Neural cell (in vitro differentiated cells): ENCODE data around the gene KRT16. TPM values are rescaled to one million over a fixed set of nuclear protein-coding genes. Genes with fewer than 3 reads are reported as not detected.
"Not testable (repeated sequence)": the region's sequence is repeated elsewhere in the genome, so short reads cannot be mapped to it uniquely, and the experiment has no call there.

ENCODE experiments used
- H2AFZ ChIP-seq: fragments of 200-600, 300-800 bp; sonication (generic), shearing (Covaris generic); 2 replicates; pipeline ENCODE4 v1.6.0; 2014; ENCODE audit warnings: low read depth, mild to moderate bottlenecking, antibody characterized with exemption, low read length, moderate library complexity
- H3F3A ChIP-seq: fragments of 200-600 bp; shearing (Covaris generic); 2 replicates; pipeline ENCODE4 v1.6.1; 2016; ENCODE audit warnings: mild to moderate bottlenecking, moderate library complexity, mixed read lengths, antibody characterized with exemption, low read length; ENCODE audit not compliant: insufficient read depth, poor library complexity, severe bottlenecking
- H3K27ac ChIP-seq: fragments of 200-600, 300-800 bp; sonication (generic), shearing (Covaris generic); 2 replicates; pipeline ENCODE4 v1.5.1; 2014; ENCODE audit warnings: mild to moderate bottlenecking, low read length, moderate library complexity
- H3K27me3 ChIP-seq: fragments of 300-800, 200-600 bp; sonication (generic), shearing (Covaris generic); 2 replicates; pipeline ENCODE4 v1.6.0; 2014; ENCODE audit warnings: mild to moderate bottlenecking, low read depth, low read length, moderate library complexity; ENCODE audit not compliant: insufficient read depth
- H3K36me3 ChIP-seq: fragments of 300-800, 200-600 bp; sonication (generic), shearing (Covaris generic); 2 replicates; pipeline ENCODE4 v1.5.1; 2014; ENCODE audit warnings: mild to moderate bottlenecking, antibody characterized with exemption, low read length, moderate library complexity; ENCODE audit not compliant: insufficient read depth
- H3K4me2 ChIP-seq: fragments of 300-800, 200-600 bp; sonication (generic), shearing (Covaris generic); 2 replicates; pipeline ENCODE4 v1.6.0; 2014; ENCODE audit warnings: mild to moderate bottlenecking, low read length
- H3K4me3 ChIP-seq: fragments of 300-800, 200-600 bp; sonication (generic), shearing (Covaris generic); 2 replicates; pipeline ENCODE4 v1.5.1; 2014; ENCODE audit warnings: mild to moderate bottlenecking, low read length, moderate library complexity
- H3K79me2 ChIP-seq: fragments of 200-600 bp; shearing (Covaris generic); replicated peaks from 2 replicates; pipeline ENCODE4 v1.6.0; 2014; ENCODE audit warnings: mild to moderate bottlenecking, low read length, moderate library complexity; ENCODE audit not compliant: insufficient read depth
- H3K9ac ChIP-seq: fragments of 300-800, 200-600 bp; sonication (generic), shearing (Covaris generic); 2 replicates; pipeline ENCODE4 v1.6.1; 2016; ENCODE audit warnings: mild to moderate bottlenecking, low read length, mixed read lengths
- H3K9me2 ChIP-seq: fragments of 200-600 bp; shearing (Covaris generic); 2 replicates; pipeline ENCODE4 v1.6.1; 2016; ENCODE audit warnings: mild to moderate bottlenecking, low read length, mixed read lengths; ENCODE audit not compliant: insufficient read depth
- H3K9me3 ChIP-seq: fragments of 200-600, 300-800 bp; sonication (generic), shearing (Covaris generic); 2 replicates; pipeline ENCODE4 v1.6.1; 2016; ENCODE audit warnings: mild to moderate bottlenecking, mixed run types, low read length, moderate library complexity, mixed read lengths
- H4K20me1 ChIP-seq: fragments of 200-600 bp; shearing (Covaris generic); 2 replicates; pipeline ENCODE4 v1.6.1; 2016; ENCODE audit warnings: mild to moderate bottlenecking, mixed run types; ENCODE audit not compliant: insufficient read depth
- CTCF ChIP-seq: fragments of 450-650 bp; IDR thresholded peaks from 2 replicates; pipeline ENCODE4 v1.5.1; 2014; ENCODE audit warnings: antibody characterized with exemption, mild to moderate bottlenecking, moderate library complexity; ENCODE audit not compliant: poor library complexity, severe bottlenecking
- EP300 ChIP-seq: fragments of 450-650 bp; conservative IDR thresholded peaks from 2 replicates; pipeline ENCODE4 v1.6.1; 2014; ENCODE audit warnings: antibody characterized with exemption, mild to moderate bottlenecking, moderate library complexity; ENCODE audit not compliant: poor library complexity, severe bottlenecking
- EZH2 ChIP-seq: fragments of 200-600, 300-800 bp; shearing (Covaris generic), sonication (generic); IDR thresholded peaks from 2 replicates; pipeline ENCODE4 v1.6.1; 2014; ENCODE audit warnings: antibody characterized with exemption, low read length, borderline replicate concordance, mild to moderate bottlenecking; ENCODE audit not compliant: insufficient read depth, poor library complexity, severe bottlenecking
- MXI1 ChIP-seq: fragments of 450-650 bp; conservative IDR thresholded peaks from 2 replicates; pipeline ENCODE4 v1.6.1; 2014; ENCODE audit warnings: antibody characterized with exemption, mild to moderate bottlenecking; ENCODE audit not compliant: poor library complexity, severe bottlenecking
- POLR2AphosphoS5 ChIP-seq: IDR thresholded peaks from 2 replicates; pipeline ENCODE4 v1.6.1; 2012
- RAD21 ChIP-seq: fragments of 450-650 bp; conservative IDR thresholded peaks from 2 replicates; pipeline ENCODE4 v1.6.1; 2014; ENCODE audit warnings: antibody characterized with exemption, mild to moderate bottlenecking, moderate library complexity
- REST ChIP-seq: IDR thresholded peaks from 2 replicates; pipeline ENCODE4 v1.6.1; 2012; ENCODE audit warnings: borderline replicate concordance
- SMC3 ChIP-seq: fragments of 450-650 bp; conservative IDR thresholded peaks from 2 replicates; pipeline ENCODE4 v1.6.1; 2014; ENCODE audit warnings: antibody characterized with exemption, mild to moderate bottlenecking, moderate library complexity; ENCODE audit not compliant: poor library complexity
- TAF1 ChIP-seq: IDR thresholded peaks from 2 replicates; pipeline ENCODE4 v1.6.1; 2012; ENCODE audit warnings: low read depth
- polyA plus RNA-seq: library from polyadenylated mRNA; depleted of rRNA; stranded (reverse); fragments of >200 nt; gene quantifications from 2 replicates; pipeline ENCODE4 v1.2.3, GENCODE V29; 2014

Gene KRT16
- polyA plus RNA-seq, 1 donor from 2014 or later: not detected

GRCh38 chr17:41586863-41587495 is 25.6 kb downstream of the KRT16 start, which contains the start of gene KRT14:
TSS of gene KRT14 (minus strand) at chr17:41586895. CDS start at chr17:41586834, 61 bp downstream.
- no peak within 1 kb of the TSS for H3K9ac ChIP-seq
- H3K27ac ChIP-seq: no peak within 1 kb of the TSS
- no peak within 1 kb of the TSS for H3K4me2 ChIP-seq
- no peaks in the 10 kb centered on the region for H4K20me1 ChIP-seq
- H3K36me3 ChIP-seq: no peaks in the 10 kb centered on the region
- H3K4me3 ChIP-seq: no peak within 1 kb of the TSS
- H3F3A ChIP-seq: no peaks in the 10 kb centered on the region
- no peak for TF ChIP-seq POLR2AphosphoS5
- TF ChIP-seq RAD21: no peak
- TF ChIP-seq CTCF: no peak
- TF ChIP-seq EZH2: no peak
- no peak within 1 kb of the TSS for H2AFZ ChIP-seq
- no peaks in the 10 kb centered on the region for H3K79me2 ChIP-seq
- H3K9me3 ChIP-seq: no peaks in the 10 kb centered on the region
- H3K9me2 ChIP-seq: no peaks in the 10 kb centered on the region
- H3K27me3 ChIP-seq: no peaks in the 10 kb centered on the region

GRCh38 chr17:41585301-41586056 is 27.1 kb downstream of the KRT16 start:
- H3K4me3 ChIP-seq: no peak overlapping the region
- H3K4me2 ChIP-seq: no peak overlapping the region
- no peaks in the 10 kb centered on the region for H3K79me2 ChIP-seq
- no peaks in the 10 kb centered on the region for H3F3A ChIP-seq
- no peak overlapping the region for H3K27ac ChIP-seq
- no peak overlapping the region for H2AFZ ChIP-seq
- no peaks in the 10 kb centered on the region for H3K36me3 ChIP-seq
- no peaks in the 10 kb centered on the region for H3K27me3 ChIP-seq
- H3K9ac ChIP-seq: no peak overlapping the region
- no peaks in the 10 kb centered on the region for H3K9me2 ChIP-seq
- no peaks in the 10 kb centered on the region for H3K9me3 ChIP-seq
- H4K20me1 ChIP-seq: no peaks in the 10 kb centered on the region
- no peak for TF ChIP-seq RAD21
- TF ChIP-seq SMC3: no peak
- no peak for TF ChIP-seq CTCF
- TF ChIP-seq EP300: no peak
- no peak for TF ChIP-seq POLR2AphosphoS5
- no peak for TF ChIP-seq MXI1
- TF ChIP-seq EZH2: no peak
- TF ChIP-seq REST: no peak
- no peak for TF ChIP-seq TAF1

DNA sequence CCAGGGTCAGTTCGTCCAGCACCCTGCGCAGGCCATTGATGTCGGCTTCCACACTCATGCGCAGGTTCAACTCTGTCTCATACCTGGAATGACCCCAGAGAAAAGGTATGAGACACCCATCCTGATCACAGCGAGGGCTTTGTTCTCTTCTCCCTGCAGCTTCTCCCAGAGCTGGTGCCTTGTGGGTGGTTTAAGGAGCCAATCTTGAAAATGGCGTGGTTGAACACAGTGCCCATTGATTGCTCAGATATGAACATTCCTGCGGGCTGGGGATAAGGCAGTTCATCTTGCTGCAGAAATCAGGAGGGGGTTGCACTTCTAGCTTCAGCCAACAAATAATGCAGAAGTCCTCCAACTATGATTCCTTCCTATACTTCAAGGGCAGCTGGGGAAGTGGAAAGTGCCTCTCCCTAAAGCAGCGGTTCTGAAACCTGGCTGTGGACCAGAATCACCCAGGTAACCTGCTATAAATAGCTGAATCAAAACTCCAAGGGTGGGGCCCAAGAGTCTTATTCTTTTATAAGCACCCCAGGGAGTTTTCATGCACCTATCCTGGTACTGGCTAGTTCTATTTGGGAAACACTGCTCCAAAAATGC is 28.1 kb downstream of the KRT16 start:
- not testable (repeated sequence) for H3K9me2 ChIP-seq, H3K27ac ChIP-seq, H3K27me3 ChIP-seq, H3K36me3 ChIP-seq, H3K4me2 ChIP-seq, H3F3A ChIP-seq, H3K9ac ChIP-seq, H4K20me1 ChIP-seq, H3K9me3 ChIP-seq, H3K4me3 ChIP-seq, H3K79me2 ChIP-seq, H2AFZ ChIP-seq
